HEK293 (cell line): ENCODE data around the gene DGKZ.

Experiments
- CTCF ChIA-PET: fragments of 350-600 bp; formaldehyde crosslinking; extraction: SDS; loops from one replicate; lab custom pipeline; 2021; ENCODE audit warnings: antibody characterized with exemption; lab: Yijun Ruan, JAX
- POLR2A ChIA-PET: fragments of 300-600 bp; formaldehyde crosslinking; extraction: SDS; loops from one replicate; lab custom pipeline; 2020; ENCODE audit warnings: antibody characterized with exemption, inconsistent platforms; lab: Yijun Ruan, JAX
- H3K27ac ChIP-seq: fragments of 200-500 bp; sonication (Bioruptor generic); 2 replicates; pipeline ENCODE4 v1.5.1; 2014; ENCODE audit warnings: low read depth, low read length, control low read depth, inconsistent platforms; ENCODE audit errors: extremely low read depth
- H3K36me3 ChIP-seq, 2 experiments: fragments of 200-500 bp in 1 of 2; sonication (Bioruptor generic) in 1 of 2; 1 replicate in 1 of 2; 2 replicates in 1 of 2; pipeline ENCODE4 v1.5.1; 2014 to 2017; ENCODE audit warnings: inconsistent platforms in 2 of 2, low read length in 2 of 2; ENCODE audit not compliant: control insufficient read depth in 2 of 2, insufficient read depth in 1 of 2
- H3K4me1 ChIP-seq: fragments of 200-500 bp; sonication (Bioruptor generic); 2 replicates; pipeline ENCODE4 v1.5.1; 2014; ENCODE audit warnings: mild to moderate bottlenecking, low read length, inconsistent platforms; ENCODE audit not compliant: control insufficient read depth, insufficient read depth
- H3K4me3 ChIP-seq: 2 replicates; pipeline ENCODE4 v1.5.1; 2011; ENCODE audit warnings: low read depth, mild to moderate bottlenecking, control low read depth, low read length, moderate library complexity
- H3K9me3 ChIP-seq: fragments of 200-500 bp; sonication (Bioruptor generic); 2 replicates; pipeline ENCODE4 v1.5.1; 2014; ENCODE audit warnings: low read depth, low read length, inconsistent platforms; ENCODE audit not compliant: control insufficient read depth, insufficient read depth
- AEBP2 ChIP-seq: fragments of 450-650 bp; formaldehyde crosslinking; IDR thresholded peaks from 2 replicates; pipeline ENCODE4 v1.5.1; 2016; ENCODE audit warnings: missing biosample characterization, missing genetic modification characterization, borderline replicate concordance
- BCL11B ChIP-seq: fragments of 450-650 bp; formaldehyde crosslinking; IDR thresholded peaks from 2 replicates; pipeline ENCODE4 v1.5.1; 2016; ENCODE audit warnings: low read depth, missing biosample characterization, missing genetic modification characterization
- GLIS1 ChIP-seq: fragments of 450-650 bp; formaldehyde crosslinking; IDR thresholded peaks from 2 replicates; pipeline ENCODE4 v1.5.1; 2016; ENCODE audit warnings: missing biosample characterization, missing genetic modification characterization
- HOXC10 ChIP-seq: sonication (generic); formaldehyde crosslinking; IDR thresholded peaks from 2 replicates; pipeline ENCODE4 v1.8.1; 2023; ENCODE audit warnings: mild to moderate bottlenecking, missing genetic modification reagents
- KLF17 ChIP-seq: fragments of 450-650 bp; formaldehyde crosslinking; IDR thresholded peaks from 2 replicates; pipeline ENCODE4 v1.5.1; 2016; ENCODE audit warnings: missing biosample characterization, missing genetic modification characterization
- REPIN1 ChIP-seq: fragments of 450-650 bp; formaldehyde crosslinking; IDR thresholded peaks from 2 replicates; pipeline ENCODE4 v1.5.1; 2017; ENCODE audit warnings: missing biosample characterization, missing genetic modification characterization, low read depth
- SP2 ChIP-seq: fragments of 450-650 bp; formaldehyde crosslinking; IDR thresholded peaks from 2 replicates; pipeline ENCODE4 v1.5.1; 2016; ENCODE audit warnings: missing biosample characterization, missing genetic modification characterization
- ZBTB17 ChIP-seq: fragments of 450-650 bp; formaldehyde crosslinking; IDR thresholded peaks from 2 replicates; pipeline ENCODE4 v1.5.1; 2016; ENCODE audit warnings: missing biosample characterization, missing genetic modification characterization
- ZBTB20 ChIP-seq: fragments of 450-650 bp; formaldehyde crosslinking; IDR thresholded peaks from 2 replicates; pipeline ENCODE4 v1.5.1; 2016; ENCODE audit warnings: missing biosample characterization, missing genetic modification characterization
- ZBTB21 ChIP-seq: fragments of 450-650 bp; formaldehyde crosslinking; IDR thresholded peaks from 2 replicates; pipeline ENCODE4 v1.5.1; 2017; ENCODE audit warnings: missing biosample characterization, missing genetic modification characterization
- ZBTB48 ChIP-seq: fragments of 450-650 bp; formaldehyde crosslinking; IDR thresholded peaks from 2 replicates; pipeline ENCODE4 v1.5.1; 2016; ENCODE audit warnings: missing biosample characterization, missing genetic modification characterization
- ZBTB6 ChIP-seq: fragments of 450-650 bp; formaldehyde crosslinking; IDR thresholded peaks from 2 replicates; pipeline ENCODE4 v1.5.1; 2017; ENCODE audit warnings: missing biosample characterization, missing genetic modification characterization
- ZIC2 ChIP-seq: fragments of 450-650 bp; formaldehyde crosslinking; IDR thresholded peaks from 2 replicates; pipeline ENCODE4 v1.5.1; 2016; ENCODE audit warnings: missing biosample characterization, missing genetic modification characterization
- ZNF146 ChIP-seq: fragments of 450-650 bp; formaldehyde crosslinking; IDR thresholded peaks from 2 replicates; pipeline ENCODE4 v1.5.1; 2016; ENCODE audit warnings: missing biosample characterization, missing genetic modification characterization
- ZNF16 ChIP-seq: fragments of 450-650 bp; formaldehyde crosslinking; IDR thresholded peaks from 2 replicates; pipeline ENCODE4 v1.5.1; 2016; ENCODE audit warnings: low read depth, missing biosample characterization, missing genetic modification characterization
- ZNF211 ChIP-seq: fragments of 450-650 bp; formaldehyde crosslinking; IDR thresholded peaks from 2 replicates; pipeline ENCODE4 v1.5.1; 2016; ENCODE audit warnings: low read depth, missing biosample characterization, missing genetic modification characterization
- ZNF26 ChIP-seq: fragments of 450-650 bp; formaldehyde crosslinking; IDR thresholded peaks from 2 replicates; pipeline ENCODE4 v1.5.1; 2016; ENCODE audit warnings: missing biosample characterization, missing genetic modification characterization
- ZNF266 ChIP-seq: fragments of 450-650 bp; formaldehyde crosslinking; IDR thresholded peaks from 2 replicates; pipeline ENCODE4 v1.5.1; 2016; ENCODE audit warnings: missing biosample characterization, missing genetic modification characterization, low read depth
- ZNF280C ChIP-seq: fragments of 450-650 bp; formaldehyde crosslinking; IDR thresholded peaks from 2 replicates; pipeline ENCODE4 v1.5.1; 2016; ENCODE audit warnings: missing biosample characterization, missing genetic modification characterization
- ZNF292 ChIP-seq: fragments of 450-650 bp; formaldehyde crosslinking; IDR thresholded peaks from 2 replicates; pipeline ENCODE4 v1.5.1; 2016; ENCODE audit warnings: low read depth, missing biosample characterization, missing genetic modification characterization, borderline replicate concordance
- ZNF302 ChIP-seq: fragments of 450-650 bp; formaldehyde crosslinking; IDR thresholded peaks from 2 replicates; pipeline ENCODE4 v1.5.1; 2016; ENCODE audit warnings: missing biosample characterization, missing genetic modification characterization, low read depth
- ZNF394 ChIP-seq: fragments of 450-650 bp; formaldehyde crosslinking; IDR thresholded peaks from 2 replicates; pipeline ENCODE4 v1.5.1; 2016; ENCODE audit warnings: missing biosample characterization, missing genetic modification characterization, mild to moderate bottlenecking, moderate library complexity, borderline replicate concordance
- ZNF488 ChIP-seq: fragments of 450-650 bp; formaldehyde crosslinking; IDR thresholded peaks from 2 replicates; pipeline ENCODE4 v1.5.1; 2016; ENCODE audit warnings: missing biosample characterization, missing genetic modification characterization
- ZNF548 ChIP-seq: fragments of 450-650 bp; formaldehyde crosslinking; IDR thresholded peaks from 2 replicates; pipeline ENCODE4 v1.5.1; 2016; ENCODE audit warnings: missing biosample characterization, missing genetic modification characterization
- ZNF600 ChIP-seq: fragments of 450-650 bp; formaldehyde crosslinking; IDR thresholded peaks from 2 replicates; pipeline ENCODE4 v1.5.1; 2016; ENCODE audit warnings: missing biosample characterization, missing genetic modification characterization
- ZNF645 ChIP-seq: fragments of 450-650 bp; formaldehyde crosslinking; IDR thresholded peaks from 2 replicates; pipeline ENCODE4; 2016; ENCODE audit warnings: missing biosample characterization, missing genetic modification characterization
- ZNF664 ChIP-seq: fragments of 450-650 bp; formaldehyde crosslinking; IDR thresholded peaks from 2 replicates; pipeline ENCODE4 v1.5.1; 2016; ENCODE audit warnings: missing biosample characterization, missing genetic modification characterization
- ZNF777 ChIP-seq: fragments of 450-650 bp; formaldehyde crosslinking; IDR thresholded peaks from 2 replicates; pipeline ENCODE4 v1.5.1; 2017; ENCODE audit warnings: missing biosample characterization, missing genetic modification characterization, borderline replicate concordance

Gene DGKZ

GRCh38 chr11:46388619-46389449, 41.6 kb downstream of the DGKZ start:
- no peak overlapping the region; the same call in 1 of the 2 replicates for H3K4me3 ChIP-seq
- no peak overlapping the region for H3K27ac ChIP-seq
- CTCF ChIA-PET: interaction anchor here (0.5 to 5.4 kb wide), 50 partner anchors 8 to 774 kb away, joined by 3 to 56 read pairs (median 4); partner anchors contain the start of genes ATG13 and HARBI1
- peaks cover 0 to 5% of the 10 kb centered on the region in 2 experiments; a peak in 1 of 3 replicates for H3K36me3 ChIP-seq
- POLR2A ChIA-PET: interaction anchor here (0.6 to 1.5 kb wide), 4 partner anchors 9 to 163 kb away, joined by 3 to 5 read pairs (median 4); no protein-coding TSS in a partner anchor
- H3K9me3 ChIP-seq: no peaks in the 10 kb centered on the region
- no peaks in the 10 kb centered on the region for H3K4me1 ChIP-seq
- no peak for TF ChIP-seq ZNF211
- no peak for TF ChIP-seq REPIN1 (tag by site-specific recombination)
- no peak for TF ChIP-seq ZNF26 (tag by site-specific recombination)
- no peak for TF ChIP-seq ZBTB21 (tag by site-specific recombination)
- no peak for TF ChIP-seq ZNF664
- no peak for TF ChIP-seq ZNF488 (tag by site-specific recombination)
- TF ChIP-seq ZNF645 (tag by site-specific recombination): no peak
- no peak for TF ChIP-seq ZNF16 (tag by site-specific recombination)
- no peak for TF ChIP-seq ZNF280C (tag by site-specific recombination)
- no peak for TF ChIP-seq ZNF777 (tag by site-specific recombination)
- TF ChIP-seq ZBTB20 (tag by site-specific recombination): no peak
- TF ChIP-seq BCL11B (tag by site-specific recombination): peak; percentile 41; the same call in 1 of the 2 replicates
- TF ChIP-seq GLIS1 (tag by site-specific recombination): peak; percentile 88
- TF ChIP-seq ZBTB6 (tag by site-specific recombination): no peak
- no peak for TF ChIP-seq ZIC2 (tag by site-specific recombination)
- TF ChIP-seq AEBP2 (tag by site-specific recombination): no peak
- no peak for TF ChIP-seq ZNF394 (tag by site-specific recombination)
- no peak for TF ChIP-seq ZNF548
- no peak for TF ChIP-seq ZNF266 (tag by site-specific recombination)
- TF ChIP-seq ZNF600 (tag by site-specific recombination): no peak
- TF ChIP-seq ZNF146: no peak
- 0 out of 2 replicates have a peak, but pooled peaks have one; percentile 12 for TF ChIP-seq SP2 (tag by site-specific recombination)
- TF ChIP-seq ZNF302 (tag by site-specific recombination): no peak
- TF ChIP-seq ZBTB17 (tag by site-specific recombination): peak; percentile 79; the same call in 1 of the 2 replicates
- no peak for TF ChIP-seq KLF17 (tag by site-specific recombination)
- no peak for TF ChIP-seq HOXC10 (CRISPR knock-in tag)
- no peak for TF ChIP-seq ZBTB48 (tag by site-specific recombination)
- no peak for TF ChIP-seq ZNF292 (tag by site-specific recombination)
